ENCODE measurements around the gene OR9Q1.

GRCh38 chr11:58133309-58134076, 109.8 kb downstream of the OR9Q1 start:
- no peak for TF ChIP-seq POLR2A (IDR thresholded peaks at IDR 0.05; ENCODE audit: low read length)
- TF ChIP-seq GATA1 (IDR thresholded peaks at IDR 0.05; ENCODE audit: low read depth, low read length) = no peak

Data from erythroblast (primary cell).